Right lobe of liver (tissue), 4 donors: ENCODE results near the gene ATXN1.
"Not testable (repeated sequence)": the region's sequence is repeated elsewhere in the genome, so short reads cannot be mapped to it uniquely, and the experiment has no call there.

ENCODE experiments used
- CTCF ChIP-seq, 4 donors: fragments of 200-600 bp in 3 of 4; fragments of 450-650 bp in 1 of 4; IDR thresholded peaks; one replicate each; pipeline versions ENCODE4 v1.5.1 to v1.8.0; 2016 to 2022; ENCODE audit warnings: antibody characterized with exemption in 4 of 4, mild to moderate bottlenecking in 2 of 4
- POLR2A ChIP-seq: fragments of 450-650 bp; IDR thresholded peaks from one replicate; pipeline ENCODE4 v1.6.1; 2017; ENCODE audit warnings: antibody characterized with exemption, mild to moderate bottlenecking
- donor health status: DM: no; HTN: no; CAD: no.
- donor health status: DM: no; HTN: no; CAD: no.
- donor health status: DM: no; HTN: yes; CAD: no.

GRCh38 chr6:16702627-16703378 lies 58.5 kb downstream of the ATXN1 start:
- TF ChIP-seq POLR2A; CTCF (IDR thresholded peaks at IDR 0.05): not testable (repeated sequence)
